CD4-positive, alpha-beta T cell treated with Interleukin-12 subunit alpha and Interleukin-12 subunit beta, for 1 hour (primary cell): ENCODE data around the gene ITPR1.

Experiments
- DNase-seq: peaks from one replicate; pipeline ENCODE4 v3.0.0-alpha.2; 2020

ITPR1 gene

DNA sequence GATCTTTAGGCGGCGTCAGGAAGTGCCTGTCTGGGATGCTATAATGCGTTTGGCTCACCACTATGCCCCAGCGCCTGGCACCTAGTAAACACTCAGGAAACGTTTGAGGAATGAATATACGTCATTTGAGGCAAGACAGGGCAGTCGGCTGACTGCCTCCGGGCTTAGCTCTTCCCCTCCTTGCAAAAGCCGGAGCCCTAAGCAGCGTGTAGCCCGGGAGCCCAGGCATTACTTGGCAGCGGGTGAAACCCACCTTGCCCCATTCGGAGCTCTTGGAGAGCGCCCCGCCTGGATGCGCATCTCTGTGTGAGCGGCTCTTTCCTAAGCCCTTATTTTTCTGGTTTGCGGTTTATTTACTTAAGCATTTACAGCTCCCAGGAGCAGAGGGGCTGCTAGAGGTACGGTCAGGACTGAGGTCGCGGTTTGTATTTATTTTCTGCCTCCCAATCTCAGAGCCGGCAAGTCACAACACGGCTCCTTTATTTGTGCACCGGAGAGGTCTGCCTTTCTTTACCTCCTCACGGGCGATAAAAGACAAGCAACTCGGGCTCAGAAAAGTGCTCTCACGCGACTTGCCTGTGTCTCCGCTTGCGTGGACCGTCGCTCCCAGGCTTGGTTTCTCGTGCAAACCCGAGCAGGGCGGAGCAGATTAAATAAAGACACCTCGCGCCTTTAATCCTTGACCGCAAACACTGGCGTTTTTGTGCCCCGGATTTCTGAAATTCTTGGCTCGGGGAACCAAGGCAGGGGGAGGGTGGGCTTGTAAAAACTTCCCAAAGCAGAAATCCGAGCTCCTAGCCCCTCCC, 737 bp upstream of the ITPR1 start:
- peak; percentile 44 for DNase-seq

DNA sequence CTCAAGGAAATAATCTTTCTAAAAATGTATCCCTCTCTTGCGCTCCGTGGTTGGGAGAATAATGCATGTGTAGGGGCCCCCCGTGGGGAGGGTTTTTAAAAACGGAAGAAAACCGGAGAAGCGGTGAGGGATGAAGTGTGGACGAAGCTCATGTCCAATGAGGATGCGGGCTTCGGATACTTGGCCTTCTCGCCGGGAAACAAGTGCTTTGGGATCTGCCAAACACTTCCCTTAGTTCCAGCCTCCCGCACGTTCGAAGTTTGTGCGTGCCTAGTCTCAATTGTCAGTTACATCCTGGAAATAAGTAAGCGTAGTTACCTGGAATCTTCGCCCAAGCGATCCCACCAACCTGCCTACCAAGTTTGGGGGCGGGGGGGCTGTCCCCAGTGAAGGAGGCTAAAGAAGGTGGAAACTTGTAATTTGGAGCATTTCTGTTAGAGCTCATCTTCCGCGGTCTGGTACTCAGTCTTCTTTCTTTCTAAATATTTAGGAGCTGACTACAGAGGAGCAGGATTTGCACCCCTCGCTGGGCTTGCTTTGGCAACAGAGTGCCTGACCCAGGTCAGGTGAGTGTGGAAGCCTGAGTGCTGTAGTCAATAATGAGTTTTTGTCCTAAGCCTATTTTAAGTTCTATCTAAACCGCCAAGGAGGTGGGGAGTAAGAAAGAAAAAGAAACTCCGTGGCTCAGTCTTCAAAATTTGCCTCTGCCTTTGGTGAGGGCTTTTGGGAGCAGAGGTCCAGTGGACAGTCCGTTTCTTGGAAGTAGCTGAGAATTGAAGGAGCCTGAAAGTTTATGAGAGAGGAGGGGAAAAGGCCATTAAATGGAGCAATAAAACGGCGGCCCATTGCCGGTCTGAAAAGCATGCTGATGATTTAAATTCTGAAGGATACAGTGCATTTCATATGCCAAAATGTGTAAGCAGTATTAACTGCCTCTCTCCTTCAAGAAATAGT, 1.1 kb downstream of the ITPR1 start:
- DNase-seq, result no peak

DNA sequence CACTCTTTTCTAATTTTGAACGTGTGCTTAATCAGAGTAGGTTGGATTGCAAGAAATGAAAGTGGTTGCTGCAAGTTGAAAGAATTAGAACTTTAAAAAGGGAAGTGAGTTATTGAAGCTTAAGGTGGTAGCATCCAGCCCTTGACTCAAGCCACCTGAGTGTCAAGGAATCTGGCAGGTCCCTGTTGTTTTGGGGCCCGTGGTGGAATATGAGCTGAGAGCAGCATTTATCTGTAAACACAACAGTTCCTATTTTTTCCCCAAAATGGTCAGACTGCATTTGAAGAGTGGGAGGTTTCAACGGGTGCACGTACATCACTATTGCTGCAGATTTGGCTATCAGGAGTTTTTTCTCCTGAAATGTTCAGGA, 1.7 kb downstream of the ITPR1 start:
- DNase-seq, result no peak

DNA sequence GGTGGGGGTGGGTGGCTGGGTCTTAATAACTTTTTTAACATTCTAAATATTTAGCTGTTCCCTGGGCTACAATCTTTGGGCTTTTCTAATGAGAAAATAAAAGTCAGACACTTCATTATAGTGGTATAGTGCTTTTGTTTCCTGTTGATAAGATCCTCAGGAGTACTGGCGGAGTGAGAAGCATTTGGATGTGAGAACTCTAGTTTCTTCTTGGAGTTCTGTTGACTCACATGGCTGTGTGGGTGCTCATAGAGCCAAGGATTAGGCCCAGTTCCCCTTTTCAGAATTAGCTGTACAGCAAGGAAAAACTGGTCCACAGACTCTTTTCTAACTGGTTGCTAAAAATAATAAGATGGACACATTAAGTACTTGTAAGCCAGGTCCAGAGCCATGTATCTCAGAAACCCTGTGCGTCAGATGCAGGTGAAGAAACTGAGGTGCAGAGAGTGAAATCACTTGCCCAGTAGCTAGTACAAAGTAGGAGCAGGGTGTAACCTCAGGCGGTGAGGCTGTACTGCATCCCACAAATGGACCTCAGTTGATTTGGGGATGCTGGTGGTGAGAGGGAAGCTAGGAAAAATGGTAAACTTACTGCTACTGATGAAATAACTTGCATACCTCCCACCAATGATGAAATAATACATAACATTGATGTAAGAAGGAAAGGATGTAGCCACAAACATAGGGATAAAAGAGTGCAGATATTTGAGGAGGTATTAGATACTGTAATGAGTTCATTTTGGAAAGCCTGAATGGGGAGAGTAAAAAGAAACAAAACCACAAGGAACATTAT, 2.3 kb downstream of the ITPR1 start:
- no peak for DNase-seq

DNA sequence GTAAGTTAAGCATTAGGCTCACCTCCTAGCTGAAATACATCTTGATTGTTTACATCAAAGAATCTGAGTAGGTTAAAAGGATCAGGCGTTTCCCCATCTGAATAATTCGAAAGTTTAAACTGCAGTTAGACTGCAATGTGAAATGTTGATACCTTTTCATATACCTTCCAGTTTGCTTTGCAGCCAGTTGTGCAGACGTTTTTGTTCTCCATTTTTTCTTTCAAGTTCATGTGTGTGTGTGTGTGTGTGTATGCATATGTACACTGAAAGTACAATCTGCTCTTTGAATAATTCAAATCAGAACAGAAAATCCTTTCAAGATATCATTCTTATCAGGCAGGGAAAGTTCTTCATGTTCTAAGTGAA, 2.9 kb downstream of the ITPR1 start:
- no peak for DNase-seq

DNA sequence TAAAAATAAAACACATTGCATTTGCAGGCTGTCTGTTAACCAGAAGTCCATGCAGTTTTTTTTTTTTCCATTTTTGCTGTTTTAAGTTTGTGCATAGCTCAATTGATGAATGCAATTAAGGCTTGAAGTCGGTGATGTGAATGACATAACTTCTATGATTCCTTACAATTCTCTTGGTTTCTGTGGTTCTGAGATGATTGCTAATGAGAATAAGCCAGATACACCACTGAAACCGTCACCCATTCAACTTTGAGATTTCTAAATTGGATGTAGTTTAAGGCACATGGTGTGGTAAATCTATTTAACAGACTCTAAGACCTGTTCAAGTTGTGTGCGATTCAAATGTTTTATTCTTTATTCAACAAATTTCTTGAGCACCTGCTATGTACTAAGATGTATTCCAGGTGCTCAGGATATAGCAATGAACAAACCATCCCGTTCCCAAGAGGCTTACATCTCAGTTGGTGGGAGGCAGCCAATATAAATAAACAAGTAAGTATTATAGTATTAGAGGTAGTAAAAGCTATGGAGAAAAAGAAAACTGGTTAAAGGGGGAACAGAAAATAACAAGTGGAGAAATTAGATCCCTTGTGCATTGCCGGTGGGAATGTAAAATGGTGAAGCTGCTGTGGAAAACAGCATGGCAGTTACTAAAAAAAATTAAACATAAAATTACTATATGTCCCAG, 4.0 kb downstream of the ITPR1 start:
- no peak for DNase-seq

DNA sequence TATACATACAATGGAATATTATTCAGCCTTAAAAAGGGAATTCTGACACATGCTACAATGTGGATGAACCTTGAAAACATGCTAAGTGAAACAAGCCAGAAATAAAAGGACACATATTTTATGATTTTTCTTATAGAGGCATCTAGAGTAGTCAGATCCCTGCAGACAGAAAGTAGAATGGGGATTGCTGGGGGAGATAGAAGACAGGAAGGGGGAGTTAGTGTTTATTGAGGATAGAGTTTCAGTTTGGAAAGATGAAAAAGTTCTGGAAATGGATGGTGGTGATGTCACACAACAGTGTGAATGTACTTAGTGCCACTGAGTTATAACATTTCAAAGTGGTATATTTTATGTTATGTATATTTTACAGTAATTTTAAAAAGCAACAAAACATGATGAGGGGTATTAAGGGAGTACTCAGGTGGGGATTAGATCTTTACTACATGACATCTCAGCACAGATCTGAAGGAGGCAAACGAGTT, 4.7 kb downstream of the ITPR1 start:
- DNase-seq, result no peak

DNA sequence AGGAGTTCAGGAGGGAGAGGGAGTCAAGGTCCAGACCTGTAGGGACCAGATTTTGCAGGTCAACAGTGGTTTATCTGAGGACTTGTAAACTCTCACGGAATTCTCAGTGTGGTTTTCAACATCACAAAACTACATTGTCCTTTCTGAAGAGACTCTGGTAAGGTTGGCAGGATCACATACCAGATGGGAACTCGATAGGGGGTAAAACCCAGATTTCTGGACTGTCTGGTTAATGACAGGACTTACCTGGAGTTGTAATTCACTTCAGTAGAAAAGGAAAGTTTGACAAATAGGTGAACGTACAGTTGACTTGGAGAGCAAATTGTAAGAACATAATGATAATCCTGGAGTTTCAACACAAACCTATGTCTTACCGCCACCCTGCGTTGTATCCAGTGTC, 5.3 kb downstream of the ITPR1 start:
- DNase-seq, result no peak

DNA sequence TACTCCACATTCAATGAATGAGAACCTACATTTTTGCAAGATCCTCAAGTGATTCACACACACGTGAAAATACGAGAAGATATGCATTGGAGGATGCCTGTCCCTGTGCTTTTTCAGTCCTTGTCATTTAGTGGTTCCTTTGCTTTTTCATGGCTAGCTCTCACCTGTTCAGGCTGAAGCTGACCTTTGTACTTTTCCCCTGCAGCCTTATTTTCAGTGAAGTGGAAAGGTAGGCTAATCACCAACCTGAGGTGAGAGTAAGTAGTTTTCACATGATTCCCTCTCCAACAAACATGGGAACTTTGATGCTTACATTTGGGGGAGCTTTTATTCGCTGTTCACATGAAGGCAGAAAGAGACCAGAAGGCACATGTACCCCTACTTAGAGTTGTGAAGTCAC, 8.3 kb downstream of the ITPR1 start:
- no peak for DNase-seq

DNA sequence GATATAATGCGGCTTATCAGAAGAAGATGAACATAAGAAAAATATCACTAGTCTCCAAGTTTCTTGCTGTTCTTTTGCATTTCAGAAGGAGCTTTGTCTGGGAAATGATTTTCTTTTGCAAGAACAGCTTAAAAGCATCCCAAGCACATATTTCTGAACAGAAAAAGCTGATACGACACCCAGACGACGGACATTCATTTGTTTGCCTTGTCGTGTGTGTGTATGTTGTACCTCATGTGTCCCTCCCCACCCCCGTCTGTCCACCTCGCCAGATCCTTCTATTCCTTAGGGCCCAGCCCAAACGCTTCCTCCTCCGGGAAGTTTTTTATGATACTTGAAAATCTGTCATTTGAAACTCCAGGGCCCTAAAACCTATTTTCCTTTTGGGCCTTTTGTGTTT, 8.8 kb downstream of the ITPR1 start:
- no peak for DNase-seq

DNA sequence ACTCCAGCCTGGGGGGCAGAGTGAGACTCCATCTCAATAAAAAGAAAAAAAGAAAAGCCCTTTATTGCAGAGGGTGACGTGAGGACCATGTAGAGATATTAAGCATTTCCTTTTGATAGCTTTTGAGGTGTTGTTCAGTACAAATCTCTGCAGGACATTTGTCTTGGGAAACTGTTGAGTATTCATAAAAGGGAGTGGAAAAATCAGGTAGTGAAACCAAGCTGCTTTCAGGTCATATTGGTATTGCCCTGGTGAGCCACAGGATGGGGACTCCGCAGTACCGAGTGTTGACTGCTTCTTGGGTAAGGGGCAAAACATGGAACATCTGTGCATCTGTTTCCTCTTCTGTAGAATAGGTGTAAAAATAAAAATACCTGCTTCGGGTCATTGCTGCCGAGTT, 9.9 kb downstream of the ITPR1 start:
- DNase-seq, result no peak

DNA sequence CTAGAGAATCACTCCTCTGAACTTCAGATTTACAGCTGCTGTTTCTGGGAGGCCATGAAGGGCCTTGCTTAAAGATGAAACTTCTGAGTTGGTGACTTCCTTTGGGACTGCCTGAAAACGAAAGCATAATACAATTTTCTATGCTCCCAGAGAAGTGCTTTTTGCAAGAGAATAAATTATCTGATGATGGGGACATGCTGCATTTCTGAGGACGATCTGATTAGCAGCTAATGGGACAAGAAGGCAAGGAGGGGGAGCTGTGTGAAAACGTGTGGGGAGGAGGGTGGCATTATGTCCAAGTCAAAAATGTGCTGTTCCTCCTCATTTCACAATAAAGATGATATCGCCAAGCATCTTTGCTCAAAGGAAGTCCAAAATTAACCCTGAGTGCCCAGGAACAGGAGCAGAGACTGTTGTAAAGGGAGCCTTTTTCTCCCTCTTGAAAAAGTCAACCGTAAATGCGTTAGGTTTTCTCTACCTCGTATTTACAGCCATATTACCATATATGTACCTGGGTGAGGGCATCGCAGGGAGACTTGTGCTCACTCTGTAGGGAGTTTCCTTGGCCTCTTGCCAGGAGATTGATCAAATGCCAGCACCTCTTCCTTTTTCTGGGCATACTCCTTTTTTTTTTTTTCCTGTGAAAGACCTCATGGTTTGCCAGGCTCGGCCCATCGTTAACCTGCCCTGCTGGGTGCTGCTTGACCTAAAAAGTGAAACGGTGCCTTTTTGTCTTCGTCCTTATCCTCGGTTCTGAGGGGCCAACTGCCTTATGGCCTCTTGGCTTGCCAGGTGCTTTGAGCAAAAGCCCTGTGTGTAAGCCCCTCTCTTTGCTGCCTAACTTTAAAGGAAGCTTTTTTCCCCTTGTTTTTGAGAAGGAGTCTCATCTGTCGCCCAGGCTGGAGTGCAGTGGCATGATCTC, 11.5 kb downstream of the ITPR1 start:
- DNase-seq, result peak; percentile 65

DNA sequence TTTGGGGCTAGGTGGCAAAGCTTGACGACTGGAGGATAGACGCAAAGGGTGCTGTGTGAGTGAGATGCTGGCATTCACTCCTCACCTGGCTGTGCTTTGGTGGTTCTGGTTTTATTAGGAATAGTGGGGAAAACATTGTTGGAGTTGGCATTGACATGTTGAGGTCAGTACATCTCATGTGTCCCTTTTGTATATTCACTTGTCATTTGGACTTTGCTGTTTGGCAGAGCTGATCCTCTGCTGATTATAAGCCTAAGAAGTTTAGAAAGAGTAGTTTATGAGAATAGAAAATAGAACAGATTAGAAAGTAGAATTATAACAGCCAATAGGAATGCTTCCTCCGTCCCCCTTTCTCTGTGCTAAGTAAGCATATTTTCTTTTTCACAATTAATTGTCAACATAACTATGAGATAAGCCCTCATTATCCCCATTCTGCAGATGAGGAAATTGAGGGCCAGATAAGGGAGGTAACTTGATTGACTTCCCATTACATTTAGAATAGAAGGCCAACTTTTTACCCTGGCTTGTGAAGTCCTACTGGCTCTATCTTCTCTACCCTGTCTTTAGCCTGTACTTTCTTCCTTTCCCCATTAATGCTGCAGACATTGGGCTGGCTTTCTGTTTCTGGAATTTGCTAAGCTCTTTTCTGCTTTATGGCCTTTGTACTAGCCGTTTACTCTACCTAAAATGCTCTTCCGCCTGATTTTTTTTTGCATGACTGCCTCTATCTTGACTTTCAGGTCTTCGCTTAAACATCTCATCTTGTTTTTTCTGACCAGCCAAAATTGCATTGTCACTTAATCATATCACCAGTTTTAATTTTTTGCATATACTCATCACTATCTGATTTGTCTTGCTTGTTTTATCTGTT, 12.8 kb downstream of the ITPR1 start:
- no peak for DNase-seq

DNA sequence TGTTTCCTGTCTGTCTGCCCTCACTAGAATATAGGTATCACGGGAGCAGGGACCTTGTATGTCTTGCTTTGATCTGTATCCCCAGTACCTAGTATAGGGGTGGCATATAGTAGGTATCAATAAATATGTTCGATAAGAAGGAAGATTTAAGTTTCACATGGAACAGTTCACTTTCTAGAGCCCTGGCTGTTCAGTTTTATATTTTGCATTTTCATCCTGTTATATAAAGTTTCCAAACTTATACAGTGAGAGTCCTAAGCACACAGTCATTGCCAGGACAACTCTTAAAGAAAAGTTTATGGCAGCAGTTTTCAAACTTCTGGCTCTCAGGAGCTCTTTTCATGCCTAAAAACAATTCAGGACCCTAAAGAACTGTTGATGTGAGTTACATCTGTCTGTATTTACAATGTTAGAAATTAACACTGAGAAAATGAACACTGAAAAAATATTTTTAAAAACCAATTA, 13.4 kb downstream of the ITPR1 start:
- DNase-seq, result no peak

DNA sequence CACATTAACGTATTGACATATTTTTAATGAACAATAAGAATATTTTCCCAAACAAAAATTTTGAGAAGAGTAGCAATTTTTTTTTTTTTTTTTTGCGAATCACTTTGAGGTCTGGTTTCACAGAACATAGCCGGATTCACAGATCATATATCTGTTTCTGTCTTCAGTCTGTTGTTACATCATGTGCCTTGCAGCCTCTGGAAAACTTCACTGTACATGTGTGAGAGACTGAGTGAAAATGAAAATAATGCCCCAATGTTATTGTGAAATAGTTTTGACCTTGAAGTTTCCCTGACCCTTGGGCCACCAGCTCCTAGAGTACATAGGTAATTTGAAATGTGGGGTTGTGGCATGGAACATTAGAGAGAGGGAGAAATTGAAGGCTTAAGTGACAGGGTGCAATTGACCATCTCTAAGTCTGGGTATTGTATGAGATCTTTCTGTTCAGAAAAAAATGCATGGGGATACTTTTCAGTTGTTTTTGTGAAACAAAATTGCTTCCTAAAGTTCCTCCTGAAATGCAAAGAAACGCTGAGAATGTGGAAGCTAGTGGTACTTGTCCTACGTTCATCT, 14.0 kb downstream of the ITPR1 start:
- no peak for DNase-seq

DNA sequence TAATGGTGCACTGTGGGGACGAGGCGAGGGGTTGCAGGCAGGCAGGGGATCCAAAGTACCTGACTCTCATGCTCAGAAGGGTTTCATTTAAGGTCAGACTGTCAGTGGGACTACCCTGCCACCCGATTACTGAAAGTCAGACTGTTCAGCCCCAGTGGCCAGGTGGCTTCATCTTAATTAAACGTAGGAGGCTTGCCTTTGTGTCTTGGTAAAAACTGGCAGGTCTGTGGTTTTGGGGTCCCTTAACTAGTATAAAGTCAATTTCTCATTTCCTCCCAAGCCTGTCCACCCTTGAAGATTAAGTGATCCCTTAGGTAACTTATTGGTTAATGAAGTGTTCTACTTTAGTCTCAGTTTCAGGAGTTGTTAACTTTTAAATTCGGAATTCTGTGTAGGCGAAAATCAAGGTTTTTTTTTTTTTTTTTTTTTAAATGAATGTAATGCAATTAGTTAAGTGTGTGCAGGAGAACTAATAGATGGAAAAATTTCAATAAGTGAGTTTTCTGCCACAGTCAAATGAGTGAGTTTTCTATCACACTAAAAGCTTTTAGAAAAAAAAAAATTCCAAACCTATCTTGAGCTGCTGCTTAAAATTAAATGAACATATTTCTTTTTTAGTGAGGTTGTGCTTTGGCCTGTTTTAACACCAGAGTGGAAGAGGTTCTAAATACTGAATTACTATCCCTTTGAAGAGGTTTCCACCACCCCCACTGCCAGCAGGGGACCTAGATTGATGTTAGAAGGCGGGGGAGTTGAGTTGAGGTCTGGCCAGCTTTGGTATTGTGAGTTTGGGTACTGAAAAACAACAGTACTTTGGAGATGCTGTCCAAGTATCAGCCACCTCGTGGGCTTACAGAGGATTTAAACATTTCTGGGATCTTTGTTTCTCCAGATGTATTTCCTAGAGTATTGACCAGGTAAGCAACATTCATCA, 15.2 kb downstream of the ITPR1 start:
- no peak for DNase-seq

DNA sequence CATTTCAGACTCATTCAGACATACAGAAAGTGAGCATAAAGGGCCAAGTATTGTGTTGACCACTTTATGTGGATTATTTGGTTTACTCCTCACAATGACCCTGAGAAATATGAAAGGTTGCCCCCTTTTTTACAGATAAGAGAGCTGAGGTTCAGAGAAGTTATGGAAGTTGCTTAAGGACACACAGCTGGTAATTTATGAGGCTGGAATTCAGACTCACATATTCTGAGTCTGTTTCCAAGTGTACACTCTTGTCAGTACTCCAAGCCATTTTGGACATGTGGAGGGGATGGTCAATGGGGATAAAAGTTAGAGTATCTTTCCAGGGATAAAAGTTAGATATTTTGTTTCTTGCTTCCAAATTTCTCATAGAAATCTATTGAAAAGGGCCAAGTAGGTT, 15.9 kb downstream of the ITPR1 start:
- DNase-seq, result no peak

DNA sequence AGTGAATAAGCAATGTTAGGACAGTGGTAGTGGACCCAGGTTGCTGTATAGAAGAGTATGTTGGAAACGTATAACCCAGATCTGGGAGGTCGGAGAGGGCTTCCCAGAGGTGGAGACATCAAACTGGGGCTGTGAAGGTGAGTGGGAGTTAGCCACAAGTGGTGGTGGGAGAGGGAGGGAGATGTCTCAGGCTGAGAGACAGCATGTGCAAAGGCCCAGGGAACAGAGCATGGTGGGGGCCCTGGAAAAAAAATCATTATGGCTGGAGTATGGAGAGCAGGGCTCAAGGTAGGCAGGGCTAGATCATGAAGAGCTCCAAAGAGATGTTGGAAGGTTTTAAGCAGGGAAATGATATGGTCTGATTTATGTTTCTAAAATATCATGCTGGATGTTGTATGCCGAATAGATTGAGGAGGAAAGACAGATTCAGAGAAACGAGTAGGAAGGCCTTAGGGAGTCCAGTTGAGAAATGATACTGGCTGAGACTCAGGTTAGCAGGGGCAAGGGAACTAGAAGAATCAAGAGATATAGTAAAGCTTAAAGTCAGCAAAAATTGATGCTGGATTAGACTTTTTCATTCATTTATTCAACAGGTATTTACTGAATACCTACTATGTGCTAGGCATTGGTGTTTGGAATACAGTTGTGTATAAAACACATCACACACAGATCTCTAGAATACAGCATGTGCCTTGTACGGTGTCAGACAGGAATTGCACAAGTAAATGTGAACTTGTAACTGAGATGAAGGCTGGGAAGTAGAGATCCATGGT, 17.0 kb downstream of the ITPR1 start:
- DNase-seq, result no peak
